Vagina (tissue), 2 donors: ENCODE measurements around the gene MYOF. TPM values are rescaled to one million over a fixed set of nuclear protein-coding genes. Genes with fewer than 3 reads are reported as not detected.

Source experiments
- DNase-seq, 2 donors: peaks; one replicate each; pipeline ENCODE4 v3.0.0-alpha.2; 2017; ENCODE audit errors: extremely low spot score in 2 of 2
- H3K27ac ChIP-seq: fragments of 200-600 bp; sonication (generic); one replicate; pipeline ENCODE4 v1.5.1; 2019
- H3K27me3 ChIP-seq: fragments of 200-600 bp; sonication (generic); one replicate; pipeline ENCODE4 v1.5.1; 2019
- H3K36me3 ChIP-seq, 2 donors: fragments of 200-600 bp; sonication (generic); one replicate each; pipeline ENCODE4 v1.5.1; 2017 to 2019
- H3K4me1 ChIP-seq: fragments of 200-600 bp; sonication (generic); one replicate; pipeline ENCODE4 v1.5.1; 2019
- H3K4me3 ChIP-seq, 2 donors: fragments of 200-600 bp; sonication (generic); 1 replicate in 1 of 2; 2 replicates in 1 of 2; pipeline ENCODE4 v1.5.1; 2016 to 2019
- H3K9me3 ChIP-seq: fragments of 200-600 bp; sonication (generic); one replicate; pipeline ENCODE4 v1.5.1; 2019
- CTCF ChIP-seq, 3 experiments: fragments of 450-650 bp in 2 of 3; fragments of 200-600 bp in 1 of 3; sonication (generic) in 1 of 3; IDR thresholded peaks; one replicate each; pipeline ENCODE4 v1.5.1; 2017 to 2019; ENCODE audit warnings: antibody characterized with exemption in 3 of 3, mild to moderate bottlenecking in 2 of 3, moderate library complexity in 2 of 3
- POLR2A ChIP-seq, 2 donors: fragments of 450-650 bp; IDR thresholded peaks; one replicate each; pipeline ENCODE4 v1.6.1; 2017; ENCODE audit warnings: antibody characterized with exemption in 2 of 2, mild to moderate bottlenecking in 2 of 2, moderate library complexity in 2 of 2
- POLR2AphosphoS5 ChIP-seq, 2 donors: sonication (generic); formaldehyde crosslinking; IDR thresholded peaks; one replicate each; pipeline ENCODE4 v1.9.0; 2017; ENCODE audit warnings: antibody characterized with exemption in 2 of 2, mild to moderate bottlenecking in 2 of 2, low read depth in 1 of 2; ENCODE audit not compliant: insufficient read depth in 1 of 2
- intact Hi-C: fragments of 100-400 bp; cut with DNase I; formaldehyde crosslinking; loops from one replicate; pipeline ENCODE4 v1.15.1; 2023
- total RNA-seq: library from RNA; depleted of rRNA; stranded (reverse); fragments of >200 nt; gene quantifications from one replicate; pipeline ENCODE4 v1.2.3, GENCODE V29; 2016

The MYOF gene
- total RNA-seq, 1 donor from 2014 or later: 107 TPM

- intact Hi-C loops: no loop called here
- peaks cover 0 to 17% of the 10 kb centered on the region in 2 donors for H3K36me3 ChIP-seq
- H3K4me1 ChIP-seq: peaks cover 80% of the 10 kb centered on the region
- H3K4me3 ChIP-seq: peak overlapping the region in 1 of 2 donors; percentile 1
- no peak for TF ChIP-seq POLR2A (IDR thresholded peaks at IDR 0.05)
- TF ChIP-seq POLR2AphosphoS5 (IDR thresholded peaks at IDR 0.05; ENCODE audit: insufficient read depth in 1 of 2, low read depth in 1 of 2): peak; percentile 76 to 91
- peak overlapping the region; percentile 94 for H3K27ac ChIP-seq
- no peaks in the 10 kb centered on the region for H3K27me3 ChIP-seq
- no peak for DNase-seq
- H3K9me3 ChIP-seq: no peaks in the 10 kb centered on the region
Measured at GRCh38 chr10:93458821-93459257, 23.3 kb downstream of the MYOF start.

- Histone ChIP-seq H3K36me3 (peaks cover 0 to 19% of the 10 kb centered on the region in 2 donors), H3K27me3 (no peaks in the 10 kb centered on the region), H3K9me3 (no peaks in the 10 kb centered on the region), H3K4me1 (peaks cover 67% of the 10 kb centered on the region), H3K4me3 (no peak overlapping the region), H3K27ac (peak overlapping the region; percentile 94)
- DNase-seq: no peak
- intact Hi-C loops: no loop called here
- TF ChIP-seq POLR2AphosphoS5 (IDR thresholded peaks at IDR 0.05; ENCODE audit: insufficient read depth in 1 of 2, low read depth in 1 of 2) (no peak), CTCF (IDR thresholded peaks at IDR 0.05) (no peak), POLR2A (IDR thresholded peaks at IDR 0.05) (no peak)
Measured at GRCh38 chr10:93457511-93457910, 24.6 kb downstream of the MYOF start.

GRCh38 chr10:93456480-93456879, 25.7 kb downstream of the MYOF start:
- Histone ChIP-seq H3K36me3 (peaks cover 0 to 27% of the 10 kb centered on the region in 2 donors), H3K27ac (peak overlapping the region; percentile 94), H3K9me3 (no peaks in the 10 kb centered on the region), H3K4me1 (peaks cover 62% of the 10 kb centered on the region), H3K4me3 (no peak overlapping the region), H3K27me3 (no peaks in the 10 kb centered on the region)
- TF ChIP-seq POLR2AphosphoS5 (IDR thresholded peaks at IDR 0.05; ENCODE audit: insufficient read depth in 1 of 2, low read depth in 1 of 2): no peak
- DNase-seq: no peak
- intact Hi-C loops: no loop called here

GRCh38 chr10:93454736-93455135, 27.4 kb downstream of the MYOF start:
- TF ChIP-seq POLR2AphosphoS5 (IDR thresholded peaks at IDR 0.05; ENCODE audit: insufficient read depth in 1 of 2, low read depth in 1 of 2) (no peak), CTCF (IDR thresholded peaks at IDR 0.05) (no peak), POLR2A (IDR thresholded peaks at IDR 0.05) (no peak)
- no peaks in the 10 kb centered on the region for H3K27me3 ChIP-seq
- no peak overlapping the region for H3K27ac ChIP-seq
- no peaks in the 10 kb centered on the region for H3K9me3 ChIP-seq
- peaks cover 49% of the 10 kb centered on the region for H3K4me1 ChIP-seq
- DNase-seq: no peak
- H3K4me3 ChIP-seq: no peak overlapping the region
- intact Hi-C loops: no loop called here
- H3K36me3 ChIP-seq: peaks cover 0 to 37% of the 10 kb centered on the region in 2 donors

- no peak for TF ChIP-seq POLR2A (IDR thresholded peaks at IDR 0.05)
- TF ChIP-seq POLR2AphosphoS5 (IDR thresholded peaks at IDR 0.05; ENCODE audit: insufficient read depth in 1 of 2, low read depth in 1 of 2): no peak
- TF ChIP-seq CTCF (IDR thresholded peaks at IDR 0.05): no peak
- peaks cover 0 to 43% of the 10 kb centered on the region in 2 donors for H3K36me3 ChIP-seq
- DNase-seq: no peak
- intact Hi-C loops: no loop called here
- H3K9me3 ChIP-seq: no peaks in the 10 kb centered on the region
- H3K27ac ChIP-seq: no peak overlapping the region
- no peaks in the 10 kb centered on the region for H3K27me3 ChIP-seq
- H3K4me3 ChIP-seq: no peak overlapping the region
- H3K4me1 ChIP-seq: peaks cover 43% of the 10 kb centered on the region
Measured at GRCh38 chr10:93454146-93454545, 28.0 kb downstream of the MYOF start.

GRCh38 chr10:93452143-93452542, 30.0 kb downstream of the MYOF start:
- H3K36me3 ChIP-seq: peaks cover 0 to 50% of the 10 kb centered on the region in 2 donors

More at GRCh38 chr10:93452143-93452542, 30.0 kb downstream of the MYOF start:
- peaks cover 23% of the 10 kb centered on the region for H3K4me1 ChIP-seq
- no peak for DNase-seq
- H3K27ac ChIP-seq: no peak overlapping the region
- TF ChIP-seq POLR2A (IDR thresholded peaks at IDR 0.05) (no peak), CTCF (IDR thresholded peaks at IDR 0.05) (no peak), POLR2AphosphoS5 (IDR thresholded peaks at IDR 0.05; ENCODE audit: insufficient read depth in 1 of 2, low read depth in 1 of 2) (no peak)
- H3K27me3 ChIP-seq: no peaks in the 10 kb centered on the region
- intact Hi-C loops: no loop called here
- no peaks in the 10 kb centered on the region for H3K9me3 ChIP-seq
- no peak overlapping the region for H3K4me3 ChIP-seq
